IMR-90 (cell line): ENCODE results near the gene FAM151B. TPM values are rescaled to one million over a fixed set of nuclear protein-coding genes. Genes with fewer than 3 reads are reported as not detected.

Experiments used
- ATAC-seq: fragments of 200-7000 bp; cut with Tn5 transposase; 2 replicates; pipeline ENCODE4 v1.9.1; 2020; ENCODE audit warnings: low read depth, mild to moderate bottlenecking, moderate library complexity
- BruUV-seq: library from RNA; stranded (reverse); fragments of 400-500 nt; replicated peaks from 2 replicates; lab custom pipeline; 2021; lab: Mats Ljungman, UMichigan
- CTCF ChIA-PET: fragments of 300-600 bp; formaldehyde crosslinking; extraction: SDS; loops from one replicate; lab custom pipeline; 2021; ENCODE audit warnings: antibody characterized with exemption; lab: Yijun Ruan, JAX
- POLR2A ChIA-PET: fragments of 300-600 bp; sonication (Branson Sonifier 250); formaldehyde crosslinking; loops from one replicate; lab custom pipeline; 2022; ENCODE audit warnings: antibody characterized with exemption; ENCODE audit not compliant: unreplicated experiment; lab: Charles Lee
- DNase-seq: peaks from one replicate; pipeline ENCODE4 v3.0.0; 2013
- H2AFZ ChIP-seq: replicated peaks from 2 replicates; pipeline ENCODE3; 2013; ENCODE audit warnings: low read length, mild to moderate bottlenecking; ENCODE audit not compliant: poor library complexity
- H2AK5ac ChIP-seq: 2 replicates; pipeline ENCODE4 v1.6.1; 2013; ENCODE audit warnings: low read depth, low read length, inconsistent platforms
- H2AK9ac ChIP-seq: replicated peaks from 2 replicates; pipeline ENCODE3; 2013; ENCODE audit warnings: mild to moderate bottlenecking, low read depth, low read length, moderate library complexity; ENCODE audit not compliant: poor library complexity
- H2BK120ac ChIP-seq: 2 replicates; pipeline ENCODE4 v1.6.1; 2013; ENCODE audit warnings: low read depth, low read length, inconsistent platforms
- H2BK15ac ChIP-seq: 3 replicates; pipeline ENCODE4 v1.6.1; 2013; ENCODE audit warnings: low read depth, low read length, inconsistent platforms
- H2BK20ac ChIP-seq: 2 replicates; pipeline ENCODE4 v1.6.1; 2013; ENCODE audit warnings: low read depth, mild to moderate bottlenecking, inconsistent platforms, low read length, moderate library complexity
- H2BK5ac ChIP-seq: 2 replicates; pipeline ENCODE4 v1.6.1; 2013; ENCODE audit warnings: mild to moderate bottlenecking, low read depth, low read length, inconsistent platforms; ENCODE audit not compliant: poor library complexity, severe bottlenecking
- H3K14ac ChIP-seq: replicated peaks from 2 replicates; pipeline ENCODE4 v1.6.1; 2013; ENCODE audit warnings: low read depth, low read length, inconsistent platforms
- H3K18ac ChIP-seq: 2 replicates; pipeline ENCODE4 v1.6.1; 2013; ENCODE audit warnings: low read depth, low read length, control low read depth
- H3K23ac ChIP-seq: 2 replicates; pipeline ENCODE4 v1.6.1; 2013; ENCODE audit warnings: low read depth, low read length, inconsistent platforms
- H3K27ac ChIP-seq: 2 replicates; pipeline ENCODE4 v1.5.1; 2013; ENCODE audit warnings: mild to moderate bottlenecking, control low read depth, low read length; ENCODE audit not compliant: insufficient read depth
- H3K27me3 ChIP-seq: 2 replicates; pipeline ENCODE4 v1.6.1; 2013; ENCODE audit warnings: low read length; ENCODE audit not compliant: control insufficient read depth, insufficient read depth
- H3K36me3 ChIP-seq: 2 replicates; pipeline ENCODE4 v1.6.1; 2013; ENCODE audit warnings: low read length, mixed read lengths; ENCODE audit not compliant: control insufficient read depth, insufficient read depth
- H3K4ac ChIP-seq: 2 replicates; pipeline ENCODE4 v1.6.1; 2013; ENCODE audit warnings: low read depth, low read length, inconsistent platforms
- H3K4me1 ChIP-seq: 2 replicates; pipeline ENCODE4 v1.6.1; 2013; ENCODE audit warnings: low read length, mixed read lengths; ENCODE audit not compliant: control insufficient read depth, insufficient read depth
- H3K4me2 ChIP-seq: 2 replicates; pipeline ENCODE4 v1.6.1; 2013; ENCODE audit warnings: low read depth, mild to moderate bottlenecking, control low read depth, low read length, moderate library complexity
- H3K4me3 ChIP-seq: 2 replicates; pipeline ENCODE4 v1.5.1; 2013; ENCODE audit warnings: low read depth, mild to moderate bottlenecking, control low read depth, low read length, moderate library complexity; ENCODE audit not compliant: insufficient read depth
- H3K56ac ChIP-seq: 2 replicates; pipeline ENCODE4 v1.6.1; 2013; ENCODE audit warnings: low read length, inconsistent platforms; ENCODE audit not compliant: insufficient read depth; ENCODE audit errors: extremely low read depth
- H3K79me1 ChIP-seq, 2 experiments: 2 replicates each; pipeline ENCODE4 v1.6.1; 2013; ENCODE audit warnings: low read length in 2 of 2, inconsistent platforms in 1 of 2, low read depth in 1 of 2
- H3K9ac ChIP-seq: 2 replicates; pipeline ENCODE4 v1.6.1; 2013; ENCODE audit warnings: low read depth, low read length, control low read depth
- H3K9me1 ChIP-seq: 2 replicates; pipeline ENCODE4 v1.6.1; 2013; ENCODE audit warnings: low read length, inconsistent platforms; ENCODE audit not compliant: insufficient read depth
- H3K9me3 ChIP-seq: 2 replicates; pipeline ENCODE4 v1.6.1; 2013; ENCODE audit warnings: low read length; ENCODE audit not compliant: control insufficient read depth, insufficient read depth
- H4K20me1 ChIP-seq: 2 replicates; pipeline ENCODE4 v1.6.1; 2013; ENCODE audit warnings: low read length, inconsistent platforms; ENCODE audit not compliant: insufficient read depth
- H4K5ac ChIP-seq: 2 replicates; pipeline ENCODE4 v1.6.1; 2013; ENCODE audit warnings: mild to moderate bottlenecking, low read depth, low read length, control low read depth
- H4K8ac ChIP-seq, 2 experiments: 2 replicates each; pipeline ENCODE4 v1.6.1; 2013; ENCODE audit warnings: low read depth in 2 of 2, low read length in 2 of 2, control low read depth in 1 of 2, inconsistent platforms in 1 of 2
- H4K91ac ChIP-seq: 2 replicates; pipeline ENCODE4 v1.6.1; 2013; ENCODE audit warnings: low read depth, low read length, inconsistent platforms; ENCODE audit not compliant: insufficient read depth
- POLR2A ChIP-seq: IDR thresholded peaks from 2 replicates; pipeline ENCODE4 v1.6.1; 2012; ENCODE audit warnings: mild to moderate bottlenecking, low read depth, low read length
- WGBS, 2 experiments: methylation state at CpG; one replicate each; pipeline versions ENCODE4 v1.1.5 to v1.1.7; 2013; ENCODE audit warnings: missing lambda C conversion rate in 2 of 2; ENCODE audit not compliant: insufficient read length in 1 of 2; ENCODE audit errors: extremely low coverage in 2 of 2; 5-methylcytosine and 5-hydroxymethylcytosine counted together
- dilution Hi-C: fragments of 300-500 bp; cut with HindIII; formaldehyde crosslinking; loops from one replicate; pipeline ENCODE4 v1.14.3; 2018; ENCODE audit warnings: low sequenced_read_pairs; ENCODE audit not compliant: unreplicated experiment
- in situ Hi-C: fragments of 300-500 bp; cut with MboI; formaldehyde crosslinking; loops from 3 replicates; pipeline ENCODE4 v1.14.3; 2019; ENCODE audit warnings: low sequenced_read_pairs, inconsistent platforms, mixed read lengths
- intact Hi-C: fragments of 100-400 bp; cut with micrococcal nuclease; formaldehyde crosslinking; loops from 2 replicates; pipeline ENCODE4 v1.10.0; 2022
- polyA plus RNA-seq, 3 experiments: library from polyadenylated mRNA; depleted of rRNA; stranded (reverse); fragments of >200 nt; gene quantifications; 2 replicates each; pipeline ENCODE4 v1.2.3, GENCODE V29; 2012; ENCODE audit warnings: low replicate concordance in 1 of 3
- total RNA-seq: library from RNA; depleted of rRNA; stranded (reverse); fragments of >200 nt; gene quantifications from 2 replicates; pipeline ENCODE4 v1.2.3, GENCODE V29; 2012

The FAM151B gene
- total and polyA plus RNA-seq, 2 of the 4 experiments (the other 2 are of a cell fraction), result 1.0 to 2.9 TPM

GRCh38 chr5:80576383-80576782, 88.5 kb downstream of the FAM151B start:
- Histone ChIP-seq H2BK15ac (no peak overlapping the region), H3K79me1 (no peaks in the 10 kb centered on the region), H2BK5ac (no peak overlapping the region), H3K4me2 (no peak overlapping the region), H2BK20ac (no peak overlapping the region), H3K56ac (no peak overlapping the region), H4K5ac (no peak overlapping the region), H3K4me3 (no peak overlapping the region), H3K36me3 (no peaks in the 10 kb centered on the region), H3K9ac (no peak overlapping the region), H3K9me3 (peaks cover 5% of the 10 kb centered on the region), H4K8ac (no peak overlapping the region), H3K14ac (no peak overlapping the region), H2BK120ac (no peak overlapping the region), H3K9me1 (no peaks in the 10 kb centered on the region), H3K4ac (no peak overlapping the region), H3K27me3 (peaks cover 19% of the 10 kb centered on the region), H3K4me1 (no peaks in the 10 kb centered on the region), H2AFZ (no peak overlapping the region), H3K18ac (no peak overlapping the region), H4K20me1 (no peaks in the 10 kb centered on the region), H3K23ac (no peak overlapping the region), H4K91ac (no peak overlapping the region), H2AK9ac (no peak overlapping the region), H2AK5ac (no peak overlapping the region), H3K27ac (no peak overlapping the region)
- intact Hi-C loops, result no loop called here
- no CpG with 5 or more reads among the region's 5 CpGs for WGBS, 2 experiments
- BruUV-seq, result no TSS peak
- no peak for TF ChIP-seq POLR2A
- in situ Hi-C loops, result no loop called here
- dilution Hi-C loops, result no loop called here
- ChIA-PET CTCF (no interaction called here), POLR2A (no interaction called here)
- ATAC-seq, result no peak
- no peak for DNase-seq
